Coronary artery (tissue), 2 donors: ENCODE data around the gene NDUFS8.
A peak's percentile ranks its signal among the peaks of the same experiment; 100 is the strongest.

ENCODE experiments used
- DNase-seq: peaks from one replicate; pipeline ENCODE4 v3.0.0-alpha.2; 2017; ENCODE audit warnings: low spot score
- H3K27ac ChIP-seq, 2 donors: fragments of 200-600 bp; sonication (generic); one replicate each; pipeline ENCODE4 v1.5.1; 2016 to 2019
- H3K4me3 ChIP-seq: fragments of 200-600 bp; sonication (generic); 2 replicates; pipeline ENCODE4 v1.5.1; 2016; ENCODE audit warnings: mild to moderate bottlenecking, moderate library complexity
- CTCF ChIP-seq: fragments of 200-600 bp; sonication (generic); IDR thresholded peaks from one replicate; pipeline ENCODE4 v1.5.1; 2019; ENCODE audit warnings: antibody characterized with exemption

NDUFS8 gene

GRCh38 chr11:68016161-68016903 lies 14.1 kb upstream of the NDUFS8 start:
- TF ChIP-seq CTCF = no peak
- Histone ChIP-seq H3K27ac (peak overlapping the region in 1 of 2 donors; percentile 41), H3K4me3 (no peak overlapping the region)
- DNase-seq = no peak

GRCh38 chr11:68016904-68017817 lies 13.3 kb upstream of the NDUFS8 start:
- Histone ChIP-seq H3K27ac (peak overlapping the region in 1 of 2 donors; percentile 41), H3K4me3 (no peak overlapping the region)
- no peak for TF ChIP-seq CTCF
- no peak for DNase-seq

- H3K4me3 ChIP-seq = no peak overlapping the region
- TF ChIP-seq CTCF = no peak
- no peak for DNase-seq
- no peak overlapping the region for H3K27ac ChIP-seq
Observed at GRCh38 chr11:68017980-68018729, 12.3 kb upstream of the NDUFS8 start.

GRCh38 chr11:68018730-68019190 lies 11.7 kb upstream of the NDUFS8 start:
- Histone ChIP-seq H3K4me3 (no peak overlapping the region), H3K27ac (no peak overlapping the region)
- DNase-seq = no peak
- no peak for TF ChIP-seq CTCF

GRCh38 chr11:68019486-68019885 lies 11.0 kb upstream of the NDUFS8 start:
- Histone ChIP-seq H3K27ac (no peak overlapping the region), H3K4me3 (no peak overlapping the region)
- no peak for DNase-seq
- TF ChIP-seq CTCF = no peak

- DNase-seq = no peak
- H3K4me3 ChIP-seq = no peak overlapping the region
- no peak overlapping the region for H3K27ac ChIP-seq
- TF ChIP-seq CTCF = no peak
Observed at GRCh38 chr11:68020575-68020974, 9.9 kb upstream of the NDUFS8 start.
